GM18526 (cell line): ENCODE data around the gene NLRP6.

Experiments
- POLR2A ChIP-seq: IDR thresholded peaks from 3 replicates; pipeline ENCODE4 v1.6.1; 2011; ENCODE audit not compliant: insufficient read length; ENCODE audit errors: extremely low read depth

The NLRP6 gene

DNA sequence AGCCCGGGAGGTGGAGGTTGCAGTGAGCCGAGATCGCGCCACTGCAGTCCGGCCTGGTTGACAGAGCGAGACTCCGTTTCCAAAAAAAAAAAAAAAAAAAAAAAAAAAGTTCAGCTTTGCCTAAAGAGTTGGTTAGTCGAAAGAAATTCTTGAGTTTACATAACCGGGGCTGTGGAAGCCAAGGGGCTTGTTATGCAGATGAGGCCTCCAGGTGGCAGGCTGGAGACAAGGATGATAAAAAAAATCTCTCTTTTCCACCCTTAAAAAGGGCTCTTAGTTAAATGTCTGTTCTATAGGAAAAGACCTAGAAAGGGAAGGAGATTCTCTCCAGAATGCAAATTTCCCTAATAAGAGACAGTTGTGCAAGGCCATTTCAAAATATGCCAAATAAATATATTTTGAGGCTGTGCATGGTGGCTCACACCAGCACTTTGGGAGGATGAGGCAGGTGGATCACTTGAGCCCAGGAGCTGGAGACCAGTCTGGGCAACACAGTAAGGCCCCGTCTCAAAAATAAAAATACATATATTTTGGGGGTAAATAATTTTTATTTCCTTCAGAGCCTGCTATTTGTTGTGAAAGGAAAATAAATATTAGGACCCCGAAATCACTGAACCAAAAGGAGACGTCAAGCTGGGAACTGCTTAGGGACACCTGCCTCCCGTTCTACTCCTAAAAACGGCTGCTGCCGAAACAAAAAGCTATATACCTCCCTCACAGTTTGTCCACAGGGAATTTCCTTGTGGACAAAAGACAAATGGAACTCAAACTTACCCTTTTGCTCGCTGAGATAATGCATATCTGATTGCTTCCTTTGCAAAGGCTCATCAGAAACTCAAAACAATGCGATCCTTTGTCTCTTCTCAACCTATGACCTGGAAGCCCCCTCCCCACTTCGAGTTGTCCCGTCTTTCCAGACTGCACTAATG lies 27.0 kb downstream of the NLRP6 start:
- TF ChIP-seq POLR2A: no peak

DNA sequence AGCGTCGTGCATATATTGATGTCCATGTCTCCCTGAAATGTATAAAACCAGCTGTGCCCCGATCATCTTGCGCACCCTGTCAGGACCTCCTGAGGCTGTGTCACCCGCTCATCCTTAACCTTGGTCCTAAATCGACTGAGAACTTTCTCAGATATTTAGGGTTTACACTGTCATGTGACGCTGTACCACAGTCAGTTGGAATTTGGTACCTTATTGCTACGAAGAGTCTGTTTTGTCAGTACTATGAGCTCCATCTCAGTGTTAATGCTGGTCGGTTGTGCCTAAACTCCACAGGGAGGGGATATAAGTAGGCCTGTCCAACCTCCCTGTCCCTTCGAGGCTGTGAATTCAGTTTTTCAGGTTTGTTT lies 27.6 kb downstream of the NLRP6 start:
- TF ChIP-seq POLR2A: no peak

DNA sequence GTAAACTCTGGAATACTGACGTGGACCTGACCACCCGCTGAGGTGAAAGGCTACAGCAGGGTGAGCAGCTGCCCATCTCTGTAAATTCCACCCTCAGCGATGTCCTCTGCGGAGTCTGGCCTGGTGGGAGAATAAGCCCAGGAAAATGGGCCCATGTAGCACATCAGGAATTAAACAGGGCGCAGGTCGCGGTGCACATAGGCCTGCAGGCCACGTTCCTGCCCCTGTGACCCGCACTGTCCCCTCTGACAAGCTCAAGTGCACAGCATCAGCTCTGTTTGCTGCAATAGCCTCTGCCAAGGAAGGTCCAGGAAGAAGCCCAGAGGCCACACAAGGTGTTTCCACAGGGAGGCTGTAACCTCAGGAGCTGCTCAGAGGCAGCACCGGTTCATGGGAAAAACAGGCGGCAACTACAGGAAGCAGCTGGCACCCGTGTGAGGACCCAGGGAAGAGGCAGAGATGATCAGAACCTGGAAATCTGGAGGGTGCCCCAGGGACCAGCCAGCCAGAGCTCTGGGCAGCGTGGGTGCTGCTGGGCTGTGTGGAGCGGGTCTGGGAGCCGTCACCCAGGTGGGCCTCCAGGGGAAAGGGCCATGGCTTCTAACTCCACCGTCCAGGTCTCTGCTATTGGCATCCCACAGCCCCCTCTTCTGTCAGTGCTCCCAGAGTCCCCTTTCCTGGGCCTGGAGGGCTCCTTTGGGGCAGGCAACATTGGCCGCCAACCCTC lies 28.6 kb downstream of the NLRP6 start:
- TF ChIP-seq POLR2A: no peak

DNA sequence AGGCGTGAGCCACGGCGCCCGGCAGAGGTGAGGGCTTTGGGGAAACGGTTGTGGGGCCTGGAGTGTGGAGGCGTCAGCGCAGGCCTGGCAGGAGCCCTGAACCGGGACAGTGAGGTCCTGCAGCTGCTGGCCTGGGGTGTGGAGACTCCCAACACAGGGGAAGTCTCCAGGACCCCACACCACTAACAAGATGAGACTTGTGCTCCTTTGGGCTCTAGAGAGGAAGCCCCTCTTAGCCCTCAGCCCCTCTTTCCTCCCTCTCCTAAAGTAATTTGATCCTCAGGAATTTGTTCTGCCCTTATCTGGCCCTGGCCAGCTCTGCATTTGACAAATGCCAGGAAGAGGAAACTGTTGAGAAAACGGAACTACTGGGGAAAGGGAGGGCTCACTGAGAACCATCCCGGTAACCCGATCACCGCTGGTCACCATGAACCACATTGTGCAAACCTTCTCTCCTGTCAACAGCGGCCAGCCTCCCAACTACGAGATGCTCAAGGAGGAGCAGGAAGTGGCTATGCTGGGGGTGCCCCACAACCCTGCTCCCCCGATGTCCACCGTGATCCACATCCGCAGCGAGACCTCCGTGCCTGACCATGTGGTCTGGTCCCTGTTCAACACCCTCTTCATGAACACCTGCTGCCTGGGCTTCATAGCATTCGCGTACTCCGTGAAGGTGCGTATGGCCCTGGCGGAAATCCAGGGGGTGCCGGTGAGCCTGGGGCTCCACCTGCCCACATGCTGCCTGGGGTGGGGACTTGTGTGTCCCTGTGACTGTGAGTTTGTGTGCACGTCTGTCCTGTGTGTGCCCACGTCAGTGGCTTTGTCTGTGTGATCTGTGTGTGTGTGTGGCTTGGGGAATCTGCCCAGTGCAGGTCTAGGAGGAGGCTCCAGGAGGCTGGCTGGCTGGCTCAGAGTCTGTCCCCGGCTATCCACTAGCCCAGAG lies 29.8 kb downstream of the NLRP6 start, which contains the start of gene IFITM2:
Gene IFITM2, plus strand, starts transcription at position 51 of the 943 bp plus-strand sequence. Its CDS starts 377 bp downstream, at position 428.
- TF ChIP-seq POLR2A: peak; percentile 45

DNA sequence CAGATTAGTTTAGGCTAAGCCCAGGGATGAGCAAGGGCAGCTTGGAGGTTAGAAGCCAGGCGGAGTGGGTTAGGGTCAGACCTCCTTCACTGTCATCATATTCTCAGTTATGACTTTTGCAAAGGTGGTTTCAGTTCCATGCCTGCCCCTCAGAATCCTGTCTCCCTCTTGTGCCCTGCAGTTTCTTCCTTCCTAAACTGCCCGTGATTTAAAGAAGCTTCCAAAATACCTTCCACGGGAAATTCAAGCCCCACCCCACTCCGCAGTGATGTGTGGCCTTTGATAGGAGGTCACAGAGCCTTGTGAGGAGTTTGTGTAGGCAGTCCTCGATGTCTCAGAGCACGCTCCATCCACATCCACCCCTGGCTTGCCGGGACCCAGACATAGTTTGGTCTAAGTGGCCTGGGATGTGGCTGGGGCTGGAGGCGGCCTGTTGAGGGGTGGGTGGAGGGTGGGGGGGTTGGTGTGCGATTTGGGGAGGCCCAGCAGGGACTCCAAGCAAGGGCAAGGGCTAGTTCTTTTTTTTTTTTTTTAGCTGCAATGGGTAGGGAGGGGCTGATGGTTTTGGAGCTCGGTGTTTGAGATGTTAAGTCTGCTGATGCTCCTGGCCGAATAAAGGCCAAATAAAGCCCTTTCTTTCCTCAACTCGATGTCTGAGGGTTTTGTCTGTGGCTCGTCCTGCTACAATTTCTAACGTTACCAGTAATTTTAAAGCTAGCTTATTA lies 34.0 kb downstream of the NLRP6 start:
- peak; percentile 9 for TF ChIP-seq POLR2A

DNA sequence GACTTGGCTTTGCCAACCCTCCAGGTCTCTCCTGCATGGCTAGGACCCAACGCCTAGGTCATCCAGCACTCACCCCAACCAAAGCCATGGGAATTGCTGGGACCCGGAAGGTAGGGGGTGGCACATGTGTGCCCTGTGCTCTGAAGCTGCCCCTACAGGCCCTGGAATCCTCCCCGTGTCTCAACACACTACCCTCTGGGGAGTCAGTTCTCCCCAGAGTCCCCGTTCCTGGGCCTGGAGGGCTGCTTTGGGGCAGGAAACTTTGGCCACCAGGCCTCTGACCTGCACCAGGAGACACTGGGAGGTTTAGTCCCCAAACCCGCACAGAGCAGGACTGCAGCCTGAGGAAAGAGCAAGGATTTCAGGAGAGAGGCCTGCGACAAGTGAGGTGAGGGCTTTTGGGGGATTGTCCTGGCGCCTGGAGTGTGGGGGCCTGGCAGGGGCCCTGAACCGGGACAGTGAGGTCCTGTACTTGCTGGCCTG lies 35.1 kb downstream of the NLRP6 start:
- no peak for TF ChIP-seq POLR2A

DNA sequence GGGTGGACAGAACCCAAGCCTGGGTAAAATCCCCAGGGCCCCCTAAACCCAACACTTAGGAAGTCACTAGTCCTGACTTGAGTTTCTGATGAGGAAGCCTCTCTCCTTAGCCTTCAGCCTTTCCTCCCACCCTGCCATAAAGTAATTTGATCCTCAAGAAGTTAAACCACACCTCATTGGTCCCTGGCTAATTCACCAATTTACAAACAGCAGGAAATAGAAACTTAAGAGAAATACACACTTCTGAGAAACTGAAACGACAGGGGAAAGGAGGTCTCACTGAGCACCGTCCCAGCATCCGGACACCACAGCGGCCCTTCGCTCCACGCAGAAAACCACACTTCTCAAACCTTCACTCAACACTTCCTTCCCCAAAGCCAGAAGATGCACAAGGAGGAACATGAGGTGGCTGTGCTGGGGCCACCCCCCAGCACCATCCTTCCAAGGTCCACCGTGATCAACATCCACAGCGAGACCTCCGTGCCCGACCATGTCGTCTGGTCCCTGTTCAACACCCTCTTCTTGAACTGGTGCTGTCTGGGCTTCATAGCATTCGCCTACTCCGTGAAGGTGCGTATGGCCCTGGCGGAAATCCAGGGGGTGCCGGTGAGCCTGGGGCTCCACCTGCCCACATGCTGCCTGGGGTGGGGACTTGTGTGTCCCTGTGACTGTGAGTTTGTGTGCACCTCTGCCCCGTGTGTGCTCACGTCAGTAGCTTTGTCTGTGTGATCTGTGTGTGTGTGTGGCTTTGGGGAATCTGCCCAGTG lies 35.8 kb downstream of the NLRP6 start, which contains the start of gene IFITM1:
Gene IFITM1, plus strand, starts transcription at position 254 of the 767 bp plus-strand sequence. Its CDS starts 131 bp downstream, at position 385.
- peak; percentile 94 for TF ChIP-seq POLR2A

DNA sequence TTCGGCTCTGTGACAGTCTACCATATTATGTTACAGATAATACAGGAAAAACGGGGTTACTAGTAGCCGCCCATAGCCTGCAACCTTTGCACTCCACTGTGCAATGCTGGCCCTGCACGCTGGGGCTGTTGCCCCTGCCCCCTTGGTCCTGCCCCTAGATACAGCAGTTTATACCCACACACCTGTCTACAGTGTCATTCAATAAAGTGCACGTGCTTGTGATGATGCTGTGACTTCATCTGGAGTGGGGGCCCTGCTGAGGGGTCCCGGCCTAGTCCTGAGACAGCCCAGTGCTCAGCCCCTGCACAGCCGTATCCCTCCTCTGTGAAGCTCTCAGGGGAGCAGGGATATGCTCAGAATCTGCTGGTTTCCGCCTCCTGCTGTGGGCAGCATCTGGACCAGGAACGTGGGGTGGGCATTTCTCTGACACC lies 36.9 kb downstream of the NLRP6 start:
- TF ChIP-seq POLR2A: no peak

DNA sequence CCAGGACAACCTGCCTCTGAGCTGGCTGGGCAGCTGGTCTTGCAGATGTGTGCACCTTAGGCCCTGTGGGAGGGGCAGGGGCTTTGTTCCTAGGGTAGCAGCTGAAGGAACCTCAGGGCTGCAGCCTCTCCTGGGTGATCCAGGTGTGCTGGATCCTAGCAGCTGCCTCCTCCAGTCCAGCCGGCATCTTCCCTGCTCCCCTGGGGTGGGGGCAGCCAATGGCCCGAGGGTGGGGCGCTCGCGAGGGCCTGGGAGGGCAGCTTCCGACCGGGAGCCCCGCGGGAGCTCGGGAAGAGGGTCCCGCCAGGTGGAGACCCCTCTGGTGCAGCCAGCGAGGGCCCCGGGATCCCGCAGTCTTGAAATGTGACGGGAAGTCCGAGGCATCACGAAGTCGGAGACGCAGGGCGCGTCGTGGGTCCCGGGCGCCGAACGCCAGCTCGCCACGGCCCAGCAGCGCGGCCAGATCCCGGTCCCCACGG lies 37.3 kb downstream of the NLRP6 start:
- no peak for TF ChIP-seq POLR2A

DNA sequence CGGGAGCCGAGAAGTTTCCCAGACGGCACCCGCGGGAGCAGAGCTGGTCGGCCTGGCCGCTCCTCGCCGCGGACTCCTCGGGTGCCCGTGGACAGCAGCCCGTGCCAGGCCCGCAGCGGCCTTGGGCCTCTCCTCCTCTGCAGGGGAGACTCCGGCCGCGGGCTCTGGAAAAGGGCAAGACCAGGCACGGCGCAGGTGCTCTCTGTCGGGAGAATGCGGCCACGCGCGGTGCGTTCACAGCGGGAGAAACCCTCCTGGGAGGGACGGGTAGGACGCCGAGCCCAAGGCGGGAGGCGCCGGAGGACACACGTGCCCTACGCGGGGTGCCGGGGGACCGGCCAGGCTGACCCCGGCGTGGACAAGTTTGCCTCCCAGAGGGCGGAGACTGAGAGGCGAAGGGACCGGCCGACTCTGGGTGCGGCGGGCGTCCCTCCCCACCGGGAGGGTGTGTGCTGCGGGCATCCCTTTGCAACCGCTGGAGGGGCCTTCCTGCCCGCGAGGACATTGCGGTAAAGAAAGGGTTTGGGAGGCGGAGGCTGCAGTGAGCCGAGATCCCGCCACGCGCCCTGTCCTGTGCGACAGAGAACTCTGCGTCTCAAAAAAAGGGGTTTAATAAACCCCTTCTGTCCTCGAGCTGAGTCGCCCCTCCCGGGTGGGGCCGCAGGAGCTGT lies 38.0 kb downstream of the NLRP6 start:
- no peak for TF ChIP-seq POLR2A

DNA sequence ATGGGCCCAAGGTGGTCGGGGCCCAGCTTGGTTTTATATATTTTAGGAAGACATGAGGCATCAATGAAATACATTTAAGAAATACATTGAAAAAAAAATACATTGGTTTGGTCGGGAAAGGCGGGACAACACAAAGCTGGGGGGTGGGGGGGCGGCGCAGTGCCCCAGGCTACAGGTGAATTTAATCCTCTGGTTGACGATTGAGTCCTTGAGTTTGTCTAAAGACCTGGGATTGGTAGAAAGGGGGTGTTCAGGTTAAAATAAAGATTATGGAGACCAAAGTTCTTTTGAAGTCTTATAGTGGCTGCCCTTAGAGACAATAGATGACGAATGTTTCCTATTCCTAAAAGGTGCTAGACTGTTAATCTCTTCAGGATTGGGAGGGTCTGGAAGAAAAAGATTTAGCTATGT lies 38.7 kb downstream of the NLRP6 start:
- no peak for TF ChIP-seq POLR2A

DNA sequence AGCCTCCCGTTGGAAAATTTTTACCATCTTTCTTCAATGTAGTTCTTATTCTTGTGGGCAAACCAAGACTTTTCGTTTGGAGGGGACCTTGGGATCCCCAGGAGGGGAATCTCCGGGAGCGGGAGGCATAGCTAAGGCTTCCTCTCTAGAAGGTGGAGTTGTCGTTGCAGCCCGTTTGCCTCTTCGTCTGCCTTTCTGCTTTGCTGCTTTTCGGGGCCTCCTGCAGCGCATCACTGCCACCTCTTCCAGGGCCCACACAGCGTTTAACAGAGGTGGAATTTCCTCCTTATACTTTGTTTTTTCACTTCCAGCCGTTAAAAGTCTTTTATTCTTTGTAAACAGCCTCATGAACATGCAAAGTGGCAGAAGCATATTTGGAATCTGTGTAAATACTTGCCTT lies 45.9 kb downstream of the NLRP6 start:
- TF ChIP-seq POLR2A: no peak
